Stimulated activated CD4-positive, alpha-beta T cell treated with anti-CD3 and anti-CD28 coated beads, Interleukin-1b, Interleukin-23, amount 100 ng/mL, for 4 hours (primary cell): ENCODE measurements around the gene DIRAS3.
"Not testable (repeated sequence)": the region's sequence is repeated elsewhere in the genome, so short reads cannot be mapped to it uniquely, and the experiment has no call there.

Source experiments
- DNase-seq, 2 donors: peaks; one replicate each; pipeline ENCODE4 v3.0.0-alpha.2; 2020; ENCODE audit warnings: low read depth in 2 of 2

The DIRAS3 gene

GRCh38 chr1:68024635-68025338 lies 25.6 kb downstream of the DIRAS3 start:
- no peak for DNase-seq

DNA sequence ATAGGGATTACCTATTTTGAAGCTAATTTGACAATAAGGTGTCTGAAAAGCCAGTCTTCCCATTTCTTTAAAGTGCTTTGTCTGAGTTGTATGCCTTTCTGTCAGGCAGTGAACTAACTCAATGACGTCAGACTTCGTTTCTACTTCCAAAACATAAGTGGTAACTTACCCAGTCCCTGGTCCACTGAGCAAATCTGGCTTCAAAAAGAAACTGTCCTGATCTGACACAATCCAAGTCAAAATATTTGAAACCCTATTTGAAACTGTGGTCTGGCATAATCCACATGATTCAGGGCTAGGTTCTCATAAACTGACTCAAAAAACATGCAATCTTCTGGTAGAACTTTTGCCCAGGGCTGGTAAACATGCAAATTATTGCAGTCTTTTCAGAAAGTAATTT lies 34.0 kb downstream of the DIRAS3 start:
- no peak for DNase-seq

GRCh38 chr1:68015971-68016370 lies 34.5 kb downstream of the DIRAS3 start:
- DNase-seq, result no peak

DNA sequence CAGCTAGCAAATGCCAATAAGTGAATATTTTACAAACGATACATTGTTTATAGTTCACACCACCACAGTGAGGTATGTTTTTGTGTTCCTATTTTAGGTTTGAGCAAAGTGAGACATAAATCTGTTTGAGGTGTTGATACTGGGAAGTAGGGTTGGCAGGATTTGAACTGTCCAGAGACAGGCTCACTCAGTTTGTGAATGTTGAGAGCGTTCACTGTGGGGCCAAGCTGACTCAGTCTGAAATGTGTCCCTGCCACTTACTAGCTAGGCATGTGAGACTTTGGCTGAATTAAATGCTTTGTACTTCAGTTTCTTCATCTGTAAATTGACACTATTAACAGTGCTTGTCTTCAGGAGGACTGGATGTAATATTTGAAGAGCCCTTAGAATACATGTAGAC lies 35.1 kb downstream of the DIRAS3 start:
- no peak for DNase-seq

DNA sequence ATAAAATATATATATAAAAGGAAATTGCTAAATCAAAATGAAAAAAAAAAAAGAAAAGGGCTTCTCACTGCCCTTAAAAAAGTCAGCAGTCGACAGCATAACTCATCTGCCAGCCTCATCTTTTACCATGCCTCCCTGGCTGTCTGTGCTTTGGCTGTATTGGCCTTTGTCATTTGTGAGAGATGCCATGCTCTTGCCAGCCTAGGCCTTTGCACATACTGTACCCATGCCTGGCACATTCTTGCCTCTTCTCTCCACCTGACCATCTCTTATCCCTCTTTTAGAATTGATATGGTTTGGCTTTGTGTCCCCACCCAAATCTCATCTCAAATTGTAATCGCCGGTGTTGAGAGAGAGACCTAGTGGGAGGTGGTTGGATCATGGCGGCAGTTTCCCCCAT lies 37.1 kb downstream of the DIRAS3 start:
- DNase-seq, result no peak

DNA sequence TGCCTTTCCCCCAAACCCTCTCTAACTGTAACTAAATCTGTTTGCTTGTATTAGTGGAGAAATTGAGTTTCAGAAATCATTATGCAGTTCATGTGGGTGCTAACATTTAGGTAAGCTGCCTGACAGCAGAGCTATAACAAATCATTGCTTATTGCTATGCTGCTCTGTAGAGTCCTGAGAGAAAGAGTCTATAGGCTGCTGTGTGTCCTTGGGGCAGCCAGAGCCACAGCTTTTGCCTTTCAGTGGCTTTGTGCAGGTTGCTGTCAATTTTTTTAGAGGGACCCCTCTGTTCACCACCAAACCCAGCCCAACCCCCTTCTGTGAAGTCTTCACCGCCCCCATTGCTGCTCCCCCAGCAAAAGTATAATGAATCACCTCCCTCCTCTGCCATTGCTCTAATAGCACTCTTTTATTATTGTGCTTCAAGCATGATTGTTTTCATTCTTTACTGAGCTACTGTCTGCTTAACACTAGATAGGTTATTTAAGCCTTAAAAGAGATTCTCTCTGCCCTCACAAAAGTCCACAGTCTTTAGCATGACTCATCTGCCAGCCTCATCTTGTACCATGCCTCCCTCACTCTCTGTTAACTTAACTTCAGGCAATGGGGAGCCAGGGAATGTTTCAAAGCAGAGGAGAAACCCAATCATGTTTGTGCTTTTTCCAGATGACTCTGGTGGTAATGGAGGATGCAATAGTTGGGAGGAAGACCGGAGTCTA lies 38.6 kb downstream of the DIRAS3 start:
- DNase-seq, result no peak

DNA sequence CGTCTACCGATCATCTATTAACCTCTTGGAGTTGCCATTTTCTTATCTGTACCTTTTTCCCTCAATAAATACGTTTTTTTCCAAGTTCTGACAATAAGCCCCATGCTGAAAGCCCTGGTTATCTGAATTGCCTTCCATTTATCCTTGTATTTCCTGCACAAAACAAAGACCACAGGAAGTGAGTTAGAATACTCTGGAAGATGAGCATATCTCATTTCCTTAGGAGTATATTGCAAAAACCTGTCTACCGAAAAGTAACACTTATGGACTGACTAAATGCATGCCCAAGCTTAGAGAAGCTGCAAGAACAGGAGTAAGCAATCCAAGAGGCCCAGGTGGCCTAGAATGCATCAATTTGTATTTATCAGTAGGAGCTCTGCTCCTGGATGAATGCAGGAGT lies 39.9 kb downstream of the DIRAS3 start:
- no peak for DNase-seq

DNA sequence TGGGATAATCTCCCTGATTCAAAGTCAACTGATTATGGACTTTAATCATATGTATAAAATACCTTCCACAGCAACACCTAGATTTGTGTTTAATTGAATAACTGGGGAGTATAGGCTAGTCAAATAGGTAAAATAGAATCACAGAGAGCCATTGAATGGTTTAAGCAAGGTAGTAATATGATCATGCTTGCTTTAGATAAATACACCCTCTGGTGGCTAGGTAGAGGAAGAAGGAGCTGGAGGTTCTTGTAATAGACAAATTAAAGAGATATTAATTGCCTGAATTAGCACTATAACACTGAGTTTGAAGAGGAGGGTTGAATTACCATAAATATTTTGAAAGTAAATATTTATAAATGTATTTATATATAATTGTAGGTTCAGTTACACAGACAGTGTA lies 40.3 kb downstream of the DIRAS3 start:
- no peak for DNase-seq

DNA sequence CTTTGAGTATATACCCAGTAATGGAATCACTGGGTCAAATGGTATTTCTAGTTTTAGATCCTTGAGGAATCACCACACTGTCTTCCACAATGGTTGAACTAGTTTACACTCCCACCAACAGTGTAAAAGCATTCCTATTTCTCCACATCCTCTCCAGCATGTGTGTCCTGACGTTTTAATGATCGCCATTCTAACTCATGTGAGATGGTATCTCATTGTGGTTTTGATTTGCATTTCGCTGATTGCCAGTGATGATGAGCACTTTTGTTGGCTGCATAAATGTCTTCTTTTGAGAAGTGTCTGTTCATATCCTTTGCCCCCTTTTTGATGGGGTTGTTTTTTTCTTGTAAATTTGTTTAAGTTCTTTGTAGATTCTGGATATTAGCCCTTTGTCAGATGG lies 46.8 kb downstream of the DIRAS3 start:
- DNase-seq, result not testable (repeated sequence)

DNA sequence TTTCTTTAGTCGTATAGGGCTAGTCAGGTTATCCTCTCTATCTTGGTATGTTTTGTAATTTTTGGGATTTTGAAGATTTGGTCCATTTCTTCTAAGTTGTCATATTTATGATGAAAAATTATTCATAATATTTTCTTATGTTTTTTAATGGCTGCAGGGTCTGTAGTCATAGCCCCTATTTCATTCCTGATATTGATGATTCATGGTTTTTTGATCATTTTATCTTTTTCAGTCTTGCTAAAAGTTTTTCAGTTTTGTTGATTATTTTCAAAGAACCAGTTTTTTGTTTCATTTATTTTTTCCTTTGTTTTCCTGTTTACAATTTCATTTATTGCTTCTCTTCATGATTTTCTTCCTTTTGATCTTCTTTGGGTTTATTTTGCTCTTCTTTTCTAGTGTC lies 50.2 kb downstream of the DIRAS3 start:
- no peak for DNase-seq

DNA sequence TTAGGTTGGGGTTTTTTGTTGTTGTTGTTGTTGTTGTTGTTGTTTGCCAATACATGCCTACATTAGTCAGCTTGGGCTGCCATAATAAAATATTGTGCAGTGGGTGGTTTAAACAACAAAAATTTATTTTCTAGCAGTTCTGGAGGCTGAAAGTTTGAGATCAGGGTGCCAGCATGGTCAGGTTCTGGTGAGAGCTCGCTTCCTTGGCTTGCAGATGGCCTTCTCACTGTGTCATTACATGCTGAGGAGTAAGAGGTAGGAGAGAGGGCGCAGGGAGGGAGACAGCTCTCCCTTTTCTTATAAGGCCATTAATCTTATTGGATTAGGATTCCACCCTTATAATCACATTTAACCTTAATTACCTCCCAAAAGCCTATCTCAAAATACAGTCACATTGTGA lies 52.7 kb downstream of the DIRAS3 start:
- no peak for DNase-seq
